Endothelial cell of umbilical vein (primary cell): ENCODE data around the gene NWD2. TPM values are rescaled to one million over a fixed set of nuclear protein-coding genes. Genes with fewer than 3 reads are reported as not detected.

ENCODE experiments used
- BruUV-seq: library from RNA; stranded (reverse); fragments of 400-500 nt; replicated peaks from 2 replicates; lab custom pipeline; 2021; lab: Mats Ljungman, UMichigan
- CTCF ChIA-PET: fragments of 300-600, 350-600 bp; sonication (Branson Sonifier 250); formaldehyde crosslinking; loops from one replicate; lab custom pipeline; 2021; ENCODE audit warnings: antibody characterized with exemption, inconsistent platforms; lab: Charles Lee
- POLR2A ChIA-PET: fragments of 300-600, 350-600 bp; sonication (Branson Sonifier 250); formaldehyde crosslinking; loops from one replicate; lab custom pipeline; 2021; ENCODE audit warnings: antibody characterized with exemption, inconsistent platforms; lab: Charles Lee
- DNase-seq: peaks from one replicate; pipeline ENCODE4 v3.0.0-alpha.2; 2011; ENCODE audit warnings: low read depth, low spot score
- FAIRE-seq: peaks from 2 replicates; lab custom pipeline; 2011; peaks lifted over from hg19 to GRCh38; lab: Jason Lieb, UNC
- H2AFZ ChIP-seq: 2 replicates; pipeline ENCODE4 v1.6.0; 2012; ENCODE audit warnings: low read depth, low read length, control low read depth, inconsistent platforms
- H3K27ac ChIP-seq: 2 replicates; pipeline ENCODE4 v1.5.1; 2011; ENCODE audit warnings: low read depth, mild to moderate bottlenecking, control low read depth, low read length, moderate library complexity; ENCODE audit not compliant: insufficient read depth
- H3K27me3 ChIP-seq, 2 experiments: 2 replicates each; pipeline versions ENCODE4 v1.6.0 to v1.6.1; 2011; ENCODE audit warnings: low read length in 2 of 2, mixed read lengths in 1 of 2; ENCODE audit not compliant: control insufficient read depth in 2 of 2, insufficient read depth in 2 of 2
- H3K36me3 ChIP-seq, 2 experiments: 2 replicates in 1 of 2; 3 replicates in 1 of 2; pipeline ENCODE4 v1.5.1; 2011; ENCODE audit warnings: low read length in 2 of 2, mild to moderate bottlenecking in 1 of 2, moderate library complexity in 1 of 2; ENCODE audit not compliant: control insufficient read depth in 2 of 2, insufficient read depth in 2 of 2; ENCODE audit errors: extremely low read depth in 1 of 2
- H3K4me1 ChIP-seq: 3 replicates; pipeline ENCODE4 v1.5.1; 2011; ENCODE audit warnings: mild to moderate bottlenecking, low read length; ENCODE audit not compliant: control insufficient read depth, insufficient read depth; ENCODE audit errors: extremely low read depth
- H3K4me2 ChIP-seq: 2 replicates; pipeline ENCODE4 v1.6.1; 2011; ENCODE audit warnings: low read length, control low read depth, mixed read lengths; ENCODE audit not compliant: insufficient read depth
- H3K4me3 ChIP-seq, 3 experiments: fragments of 200-600 bp in 1 of 3; sonication (generic), shearing (Covaris generic) in 1 of 3; replicated peaks in 1 of 3; 2 replicates each; pipeline ENCODE4 v1.5.1; 2011 to 2016; ENCODE audit warnings: control low read depth in 3 of 3, low read length in 3 of 3, mild to moderate bottlenecking in 2 of 3, inconsistent platforms in 1 of 3, low read depth in 1 of 3, moderate library complexity in 1 of 3; ENCODE audit not compliant: insufficient read depth in 1 of 3
- H3K79me2 ChIP-seq: 2 replicates; pipeline ENCODE4 v1.6.0; 2012; ENCODE audit warnings: low read length, inconsistent platforms; ENCODE audit not compliant: control insufficient read depth, insufficient read depth
- H3K9ac ChIP-seq: replicated peaks from 2 replicates; pipeline ENCODE3; 2011; ENCODE audit warnings: low read length, control low read depth; ENCODE audit not compliant: insufficient read depth; ENCODE audit errors: extremely low read depth
- H3K9me1 ChIP-seq: replicated peaks from 3 replicates; pipeline ENCODE4 v1.6.0; 2011; ENCODE audit warnings: mild to moderate bottlenecking, low read length; ENCODE audit not compliant: control insufficient read depth, insufficient read depth; ENCODE audit errors: extremely low read depth
- H3K9me3 ChIP-seq: replicated peaks from 2 replicates; pipeline ENCODE4 v1.5.1; 2012; ENCODE audit warnings: low read length, inconsistent platforms; ENCODE audit not compliant: control insufficient read depth, insufficient read depth
- H4K20me1 ChIP-seq: replicated peaks from 2 replicates; pipeline ENCODE3; 2011; ENCODE audit warnings: mild to moderate bottlenecking, low read length; ENCODE audit not compliant: control insufficient read depth, insufficient read depth; ENCODE audit errors: extremely low read depth
- CTCF ChIP-seq, 2 donors: IDR thresholded peaks; 1 replicate in 1 of 2; 2 replicates in 1 of 2; pipeline ENCODE4 v1.5.1; 2011; ENCODE audit warnings: low read length in 2 of 2, mild to moderate bottlenecking in 2 of 2, moderate library complexity in 2 of 2, control low read depth in 1 of 2, inconsistent platforms in 1 of 2, low read depth in 1 of 2; ENCODE audit not compliant: insufficient read depth in 1 of 2; ENCODE audit errors: extremely low read depth in 1 of 2
- EZH2 ChIP-seq: IDR thresholded peaks from 2 replicates; pipeline ENCODE4 v1.6.1; 2012; ENCODE audit warnings: borderline replicate concordance, low read depth, mild to moderate bottlenecking, moderate library complexity, low read length, inconsistent platforms; ENCODE audit not compliant: severe bottlenecking
- FOS ChIP-seq: IDR thresholded peaks from 2 replicates; pipeline ENCODE4 v1.6.1; 2011; ENCODE audit warnings: mild to moderate bottlenecking, low read length, moderate library complexity, borderline replicate concordance; ENCODE audit not compliant: insufficient read depth
- GATA2 ChIP-seq: IDR thresholded peaks from 2 replicates; pipeline ENCODE4 v1.7.0; 2011; ENCODE audit warnings: low read depth, mild to moderate bottlenecking, moderate library complexity, mixed read lengths, low read length; ENCODE audit not compliant: insufficient read length, insufficient read depth
- JUN ChIP-seq: IDR thresholded peaks from 2 replicates; pipeline ENCODE4 v1.6.1; 2011; ENCODE audit warnings: borderline replicate concordance, low read depth; ENCODE audit not compliant: insufficient read length, insufficient read depth
- MYC ChIP-seq: IDR thresholded peaks from one replicate; pipeline ENCODE4 v1.6.1; 2011; ENCODE audit warnings: mild to moderate bottlenecking, low read depth, low read length
- POLR2A ChIP-seq: IDR thresholded peaks from 2 replicates; pipeline ENCODE4 v1.6.1; 2012; ENCODE audit warnings: low read depth, mild to moderate bottlenecking, control low read depth, low read length
- POLR2AphosphoS5 ChIP-seq: IDR thresholded peaks from 2 replicates; pipeline ENCODE4 v1.6.1; 2012; ENCODE audit warnings: low read depth, mild to moderate bottlenecking, control low read depth, low read length, moderate library complexity; ENCODE audit not compliant: insufficient read depth
- dilution Hi-C: fragments of 300-500 bp; cut with MboI; formaldehyde crosslinking; loops from one replicate; pipeline ENCODE4 v1.15.0; 2019; ENCODE audit warnings: low sequenced_read_pairs; ENCODE audit not compliant: extremely low pct_ligation_motif_present
- intact Hi-C: fragments of 100-400 bp; cut with micrococcal nuclease; formaldehyde crosslinking; loops from one replicate; pipeline ENCODE4 v1.10.0; 2022
- polyA plus RNA-seq, 4 experiments: library from polyadenylated mRNA; depleted of rRNA in 3 of 4; stranded (reverse) in 3 of 4; unstranded in 1 of 4; fragments of >200 nt; gene quantifications; 2 replicates each; pipeline versions ENCODE4 v1.2.1 to v1.2.3, GENCODE V29; 2011 to 2012; ENCODE audit warnings: missing spikeins in 1 of 4
- total RNA-seq: library from RNA; stranded (reverse); gene quantifications from 2 replicates; pipeline ENCODE4 v1.2.3, GENCODE V29; 2021
- TF ChIP-seq, protein P1 (sequence below): IDR thresholded peaks from 2 replicates; pipeline ENCODE4 v1.6.1; 2011; ENCODE audit not compliant: insufficient read depth, insufficient read length

NWD2 gene
- total and polyA plus RNA-seq, 2 donors (not counting 3 experiments of a cell fraction or from before 2014, with no cell fraction given) = not detected

DNA sequence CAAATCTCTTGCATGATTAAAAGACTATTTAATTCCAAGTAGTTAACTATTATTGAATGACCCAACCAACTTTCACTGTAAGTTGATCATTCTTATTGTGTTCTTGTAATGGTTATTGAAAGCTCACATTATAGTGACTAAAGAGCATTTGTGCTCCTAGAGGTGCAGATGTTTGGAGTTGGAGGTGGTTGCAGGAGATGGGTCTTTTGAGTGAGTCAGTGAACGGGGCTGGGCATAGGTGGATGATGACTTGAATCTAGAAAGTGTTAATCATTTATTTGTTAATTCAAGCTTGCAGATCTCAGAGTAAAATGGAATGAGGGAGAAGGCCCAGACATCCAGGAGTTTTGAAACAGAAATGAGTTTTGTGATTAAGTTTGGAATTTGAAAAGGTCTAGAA is 13.7 kb downstream of the NWD2 start:
- H2AFZ ChIP-seq = no peak overlapping the region
- no peak for DNase-seq
- H3K27me3 ChIP-seq = no peaks in the 10 kb centered on the region
- no peak overlapping the region for H3K9ac ChIP-seq
- no peak for TF ChIP-seq JUN
- no peak for TF ChIP-seq FOS
- TF ChIP-seq GATA2 = no peak
- TF ChIP-seq MYC = no peak
- TF ChIP-seq POLR2AphosphoS5 = no peak
- TF ChIP-seq POLR2A = no peak
- TF ChIP-seq, protein P1, sequence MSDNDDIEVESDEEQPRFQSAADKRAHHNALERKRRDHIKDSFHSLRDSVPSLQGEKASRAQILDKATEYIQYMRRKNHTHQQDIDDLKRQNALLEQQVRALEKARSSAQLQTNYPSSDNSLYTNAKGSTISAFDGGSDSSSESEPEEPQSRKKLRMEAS = no peak
- no peak for TF ChIP-seq EZH2
- TF ChIP-seq CTCF (IDR thresholded peaks at IDR 0.05; ENCODE audit: extremely low read depth in 1 of 2, insufficient read depth in 1 of 2, low read depth in 1 of 2, low read length in 2 of 2) = no peak
- no peaks in the 10 kb centered on the region for H3K4me1 ChIP-seq
- POLR2A ChIA-PET = no interaction called here
- no peak overlapping the region for H3K4me3 ChIP-seq
- no peak for FAIRE-seq
- H4K20me1 ChIP-seq = no peaks in the 10 kb centered on the region
- H3K36me3 ChIP-seq = no peaks in the 10 kb centered on the region
- CTCF ChIA-PET = no interaction called here
- H3K79me2 ChIP-seq = no peaks in the 10 kb centered on the region
- no TSS peak for BruUV-seq
- H3K27ac ChIP-seq = no peak overlapping the region
- H3K9me3 ChIP-seq = no peaks in the 10 kb centered on the region
- no peak overlapping the region for H3K4me2 ChIP-seq
- intact Hi-C loops = no loop called here
- dilution Hi-C loops = no loop called here
- H3K9me1 ChIP-seq = no peaks in the 10 kb centered on the region
